HPDE6-E6E7 (cell line): ENCODE data around the gene MT1H.

Experiments used
- DNase-seq: peaks from one replicate; pipeline ENCODE4 v3.0.0; 2011; ENCODE audit warnings: missing footprints; ENCODE audit errors: extremely low spot score

Gene MT1H

GRCh38 chr16:56636616-56637413 lies 32.8 kb upstream of the MT1H start:
- DNase-seq: no peak

DNA sequence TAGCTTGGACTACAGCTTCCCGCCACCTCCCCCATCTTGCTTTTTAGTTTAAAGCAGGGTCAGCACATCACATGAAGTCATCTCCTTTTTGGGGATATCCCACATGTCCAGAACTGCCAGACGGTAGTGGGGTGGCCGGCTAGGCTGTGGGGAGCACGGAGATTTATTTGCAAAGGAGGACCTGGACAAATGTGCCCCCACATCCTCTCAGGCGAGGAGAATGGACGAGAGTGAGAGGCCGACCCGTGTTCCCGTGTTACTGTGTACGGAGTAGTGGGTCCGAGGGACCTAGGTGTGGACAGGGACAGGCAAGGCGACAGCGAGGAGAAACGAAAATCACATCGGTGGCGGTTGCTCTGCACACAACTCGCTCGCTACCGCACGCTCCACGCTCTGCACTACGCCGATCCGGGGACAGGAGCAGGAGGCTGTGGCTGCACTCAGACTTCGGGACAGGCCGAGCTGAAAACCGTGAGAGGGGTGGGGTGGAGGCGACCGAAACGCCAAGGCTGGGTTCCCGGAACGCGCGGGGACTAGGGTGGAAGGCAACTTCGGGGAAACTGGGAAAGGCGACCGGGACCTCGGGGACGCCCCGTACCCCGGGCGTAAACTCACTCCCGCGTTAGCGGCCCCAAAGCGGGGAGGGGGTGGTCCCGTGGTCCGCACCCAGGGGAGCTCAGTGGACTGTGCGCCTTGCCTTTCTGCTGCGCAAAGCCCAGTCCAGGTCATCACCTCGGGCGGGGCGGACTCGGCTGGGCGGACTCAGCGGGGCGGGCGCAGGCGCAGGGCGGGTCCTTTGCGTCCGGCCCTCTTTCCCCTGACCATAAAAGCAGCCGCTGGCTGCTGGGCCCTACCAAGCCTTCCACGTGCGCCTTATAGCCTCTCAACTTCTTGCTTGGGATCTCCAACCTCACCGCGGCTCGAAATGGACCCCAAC lies 31.5 kb upstream of the MT1H start, which contains the start of gene MT1A:
MT1A (plus strand) TSS at position 853 of the 937 bp plus-strand sequence; CDS start at position 926, 73 bp downstream.
- DNase-seq: no peak

DNA sequence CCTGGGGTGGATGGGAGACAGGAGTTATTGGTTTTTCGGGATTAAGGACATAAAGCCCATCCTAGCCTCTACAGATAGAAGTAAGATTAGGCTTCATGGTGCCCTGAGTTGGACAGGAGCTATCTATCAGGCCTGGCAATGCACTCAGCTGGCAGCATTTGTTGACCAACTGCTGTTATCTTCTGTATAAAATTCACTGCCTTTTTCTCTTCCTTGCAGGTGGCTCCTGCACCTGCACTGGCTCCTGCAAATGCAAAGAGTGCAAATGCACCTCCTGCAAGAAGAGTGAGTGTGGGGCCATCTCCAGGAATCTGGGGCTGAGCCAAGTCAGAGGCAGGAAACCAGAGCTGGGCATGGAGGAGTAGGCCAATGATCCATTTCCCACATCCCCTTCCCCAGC lies 30.6 kb upstream of the MT1H start:
- DNase-seq: no peak

DNA sequence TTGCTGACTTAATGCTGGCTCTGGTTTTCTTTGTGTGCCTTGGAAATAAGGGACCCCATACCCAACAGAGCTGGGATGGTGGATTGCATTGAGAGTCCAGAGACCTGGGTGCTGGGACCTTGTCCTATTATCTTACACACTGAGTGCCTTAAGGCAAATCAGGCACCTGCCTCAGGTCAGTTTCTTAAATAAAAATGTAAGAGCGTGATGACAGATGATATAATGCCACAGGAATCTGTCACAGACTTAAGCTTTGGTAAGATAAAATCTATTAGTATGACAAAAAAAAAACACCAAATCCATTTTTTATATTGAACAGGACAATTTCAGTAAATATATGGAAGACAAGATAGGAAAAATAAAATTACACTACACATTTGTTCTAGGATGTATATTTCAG lies 29.5 kb upstream of the MT1H start:
- DNase-seq: no peak

DNA sequence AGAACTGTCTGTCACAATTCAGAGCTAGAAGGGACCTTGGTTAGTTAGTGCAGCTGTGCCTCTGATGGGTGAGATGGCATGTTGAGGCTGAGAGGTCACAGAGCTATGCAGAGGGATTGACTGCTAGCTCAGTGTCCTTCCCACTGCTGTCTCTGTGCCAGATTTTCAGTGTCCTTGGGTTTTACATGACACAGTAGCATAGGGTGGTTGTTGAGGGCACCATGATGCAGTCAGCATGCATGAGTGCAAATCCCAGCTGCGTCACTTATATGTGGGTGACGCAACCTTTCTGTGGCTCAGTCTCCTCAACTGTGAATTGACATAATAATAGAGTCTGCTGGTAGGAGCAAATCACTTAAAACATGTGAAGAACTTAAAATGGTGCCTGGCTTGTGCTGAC lies 28.4 kb upstream of the MT1H start:
- no peak for DNase-seq

- DNase-seq: peak; percentile 79
Measured at GRCh38 chr16:56643080-56643778, 26.4 kb upstream of the MT1H start.

DNA sequence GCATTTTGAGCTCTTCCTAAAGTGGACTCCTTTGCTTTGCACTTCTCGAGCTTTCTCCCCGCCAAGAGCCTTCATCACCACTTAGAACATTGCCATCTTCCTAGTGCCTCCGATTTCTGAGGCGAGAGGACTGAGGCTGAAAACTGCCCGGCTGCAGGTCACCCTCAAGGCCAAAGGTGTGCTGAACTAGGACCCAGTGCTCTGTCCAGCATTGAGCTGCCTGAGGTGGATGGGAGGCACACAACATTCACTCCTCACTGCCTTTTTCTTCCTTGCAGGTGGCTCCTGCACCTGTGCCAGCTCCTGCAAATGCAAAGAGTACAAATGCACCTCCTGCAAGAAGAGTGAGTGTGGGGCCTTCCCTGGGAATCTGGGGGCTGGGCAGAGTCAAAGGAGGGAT lies 25.8 kb upstream of the MT1H start:
- no peak for DNase-seq

- DNase-seq: no peak
Measured at GRCh38 chr16:56645311-56645710, 24.3 kb upstream of the MT1H start.

- DNase-seq: no peak
Measured at GRCh38 chr16:56645838-56646237, 23.8 kb upstream of the MT1H start.

- no peak for DNase-seq
Measured at GRCh38 chr16:56647641-56648431, 21.8 kb upstream of the MT1H start.

GRCh38 chr16:56649271-56649670 lies 20.3 kb upstream of the MT1H start:
- DNase-seq: no peak

DNA sequence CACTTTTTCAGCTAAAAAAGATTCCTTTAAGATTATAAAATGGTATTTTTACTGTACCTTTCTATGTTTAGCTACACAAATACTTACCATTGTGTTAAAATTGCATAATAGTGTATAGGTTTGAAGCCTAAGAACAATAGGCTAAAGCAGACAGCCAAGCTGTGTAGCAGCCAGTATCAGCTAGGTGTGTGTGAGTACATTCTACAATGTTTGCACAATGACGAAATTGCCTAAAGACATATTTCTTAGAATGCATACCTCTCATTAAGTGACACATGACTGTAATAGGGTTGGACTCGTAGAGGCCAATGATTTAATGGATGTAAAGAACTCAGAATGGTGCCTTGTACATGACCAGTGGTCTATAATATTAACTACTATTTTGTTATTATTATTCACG lies 19.8 kb upstream of the MT1H start:
- peak; percentile 60 for DNase-seq

- DNase-seq: no peak
Measured at GRCh38 chr16:56651586-56651985, 18.0 kb upstream of the MT1H start, which contains the start of gene MT1B. MT1B (plus strand) TSS chr16:56651886; CDS start chr16:56651954, 68 bp downstream.

DNA sequence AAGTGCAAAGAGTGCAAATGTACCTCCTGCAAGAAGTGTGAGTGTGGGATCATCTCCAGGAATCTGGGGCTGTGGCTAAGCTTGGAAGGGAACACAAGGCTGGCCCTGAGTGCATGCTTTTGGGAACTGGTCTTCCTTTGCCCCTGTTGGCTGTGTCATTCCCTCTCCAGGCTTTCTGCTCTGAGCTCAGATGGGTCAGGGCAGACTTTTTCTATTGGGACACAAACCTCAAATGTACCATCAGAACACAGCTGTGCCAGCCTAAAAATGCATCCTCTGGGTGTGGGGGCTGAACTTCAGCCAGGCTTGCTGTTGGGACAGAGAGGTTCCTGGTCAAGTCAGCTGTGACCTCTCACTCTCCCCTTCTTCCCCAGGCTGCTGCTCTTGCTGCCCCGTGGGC lies 17.0 kb upstream of the MT1H start:
- no peak for DNase-seq

DNA sequence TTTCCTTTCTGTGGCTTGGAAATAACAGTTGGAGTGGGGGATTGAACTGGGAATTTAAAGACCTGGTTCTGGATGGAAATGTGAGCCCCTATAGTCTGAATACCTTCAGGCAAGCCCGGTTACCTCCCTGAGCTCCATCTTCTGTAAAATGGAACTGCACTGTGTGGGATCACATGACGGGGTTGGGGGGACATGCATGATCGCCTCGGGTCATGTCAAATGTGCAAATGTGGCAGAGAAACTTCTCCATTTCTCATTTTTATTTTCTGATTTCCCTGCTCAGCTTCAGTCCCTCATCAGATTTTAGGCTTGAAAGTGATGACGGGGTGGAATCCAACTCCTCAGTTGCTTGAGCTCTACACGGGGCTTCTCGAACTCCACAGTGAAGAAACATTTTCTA lies 16.4 kb upstream of the MT1H start:
- DNase-seq: no peak

GRCh38 chr16:56657555-56658326 lies 11.9 kb upstream of the MT1H start, which contains the start of gene MT1F:
MT1F (plus strand) TSS chr16:56657959; CDS start chr16:56658059, 100 bp downstream.
- DNase-seq: peak; percentile 94

- no peak for DNase-seq
Measured at GRCh38 chr16:56658327-56658875, 11.2 kb upstream of the MT1H start.

- DNase-seq: no peak
Measured at GRCh38 chr16:56662357-56663354, 7.0 kb upstream of the MT1H start.

- no peak for DNase-seq
Measured at GRCh38 chr16:56664506-56664905, 5.1 kb upstream of the MT1H start.
